Kidney capillary endothelial cell (primary cell): ENCODE data around the gene PIGU.
"Not testable (repeated sequence)": the region's sequence is repeated elsewhere in the genome, so short reads cannot be mapped to it uniquely, and the experiment has no call there.

Experiments
- DNase-seq: peaks from one replicate; pipeline ENCODE4 v3.0.0-alpha.2; 2018; ENCODE audit warnings: low spot score

The PIGU gene

GRCh38 chr20:34676642-34677373, at the start of gene PIGU:
PIGU (minus strand) TSS chr20:34677092; CDS start chr20:34677085, 7 bp downstream.
- peak; percentile 93 for DNase-seq

- DNase-seq = no peak
These were observed 47.3 kb upstream of the PIGU start for GRCh38 chr20:34724172-34724571.

- not testable (repeated sequence) for DNase-seq
These were observed 45.7 kb upstream of the PIGU start for GRCh38 chr20:34722560-34722959.

GRCh38 chr20:34720266-34720665, 43.4 kb upstream of the PIGU start:
- no peak for DNase-seq

- DNase-seq = not testable (repeated sequence)
These were observed 42.5 kb upstream of the PIGU start for GRCh38 chr20:34719242-34720017.

- no peak for DNase-seq
These were observed 40.6 kb upstream of the PIGU start for GRCh38 chr20:34717230-34718095.

GRCh38 chr20:34716921-34717229, 40.0 kb upstream of the PIGU start:
- no peak for DNase-seq

- no peak for DNase-seq
These were observed 38.5 kb upstream of the PIGU start for GRCh38 chr20:34715384-34715783.

GRCh38 chr20:34713944-34714515, 37.1 kb upstream of the PIGU start:
- not testable (repeated sequence) for DNase-seq

GRCh38 chr20:34713194-34713943, 36.5 kb upstream of the PIGU start:
- DNase-seq = peak; percentile 94

- no peak for DNase-seq
These were observed 35.8 kb upstream of the PIGU start for GRCh38 chr20:34712525-34713192.

- no peak for DNase-seq
These were observed 35.0 kb upstream of the PIGU start for GRCh38 chr20:34711813-34712430.

- no peak for DNase-seq
These were observed 34.1 kb upstream of the PIGU start for GRCh38 chr20:34710861-34711574.

GRCh38 chr20:34710568-34710839, 33.6 kb upstream of the PIGU start:
- DNase-seq = no peak

GRCh38 chr20:34709831-34710567, 33.1 kb upstream of the PIGU start:
- no peak for DNase-seq

GRCh38 chr20:34709044-34709830, 32.3 kb upstream of the PIGU start:
- DNase-seq = peak; percentile 38

- no peak for DNase-seq
These were observed 31.7 kb upstream of the PIGU start for GRCh38 chr20:34708621-34709043.
